ENCODE results near the gene SHOC2.

DNA sequence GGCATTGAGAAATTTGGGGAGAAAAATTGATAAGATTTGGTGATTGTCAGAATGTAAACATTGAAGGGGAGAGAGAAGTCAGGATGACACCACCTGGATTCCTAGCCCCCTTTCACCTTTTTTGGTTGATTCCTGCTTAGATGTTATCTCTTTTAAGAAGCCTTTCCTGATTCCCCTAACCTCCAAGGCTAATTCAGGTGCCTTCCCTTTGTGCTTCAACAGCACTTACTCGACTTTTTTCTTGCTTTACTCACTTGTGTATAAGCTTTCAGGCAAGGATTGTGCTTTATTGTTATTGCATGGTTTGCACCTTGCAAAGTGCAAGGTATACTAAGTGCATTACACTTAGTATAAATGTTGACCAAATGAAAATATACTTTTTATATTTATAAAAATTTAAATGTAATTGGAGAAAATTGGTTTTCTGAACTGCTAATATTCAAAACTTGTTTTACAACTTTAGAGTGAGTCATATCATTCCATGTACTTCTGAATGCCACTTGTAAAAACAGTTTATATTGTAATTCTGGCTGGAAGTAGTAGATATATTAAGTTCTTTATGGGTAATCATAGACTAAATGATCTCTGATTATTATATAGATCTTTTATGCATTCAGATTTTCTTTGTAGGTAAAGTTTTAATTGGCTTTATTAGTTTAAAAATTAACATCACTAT, 13.2 kb downstream of the SHOC2 start:
- no peak for TF ChIP-seq POLR2A (IDR thresholded peaks at IDR 0.05)
- no peak for TF ChIP-seq CTCF (IDR thresholded peaks at IDR 0.05)

Data from transverse colon (tissue), 3 donors.